Activated naive CD4-positive, alpha-beta T cell treated with anti-CD3 and anti-CD28 coated beads, Interleukin-2, amount 50 U/mL, for 72 hours (primary cell): Measurements from ENCODE around the gene EVPL. TPM values are rescaled to one million over a fixed set of nuclear protein-coding genes. Genes with fewer than 3 reads are reported as not detected.
"Not testable (repeated sequence)": the region's sequence is repeated elsewhere in the genome, so short reads cannot be mapped to it uniquely, and the experiment has no call there.

Experiments used
- ATAC-seq, 2 donors: fragments of 150-1000 bp; cut with Tn5 transposase; 2 replicates each; pipeline ENCODE4 v1.10.0; 2021; ENCODE audit warnings: mild to moderate bottlenecking in 2 of 2, moderate library complexity in 2 of 2
- DNase-seq, 2 donors: peaks; one replicate each; pipeline ENCODE4 v3.0.0; 2021 to 2022; ENCODE audit warnings: low spot score in 2 of 2
- H3K27ac Mint-ChIP-seq, 2 donors: one replicate each; pipeline ENCODE4 v1.8.0; 2022; ENCODE audit warnings: mild to moderate bottlenecking in 2 of 2, mixed read lengths in 2 of 2
- H3K36me3 Mint-ChIP-seq, 2 donors: one replicate each; pipeline ENCODE4 v1.8.0; 2022; ENCODE audit warnings: mixed read lengths in 2 of 2
- H3K9me3 Mint-ChIP-seq, 2 donors: one replicate each; pipeline ENCODE4 v1.8.0; 2022; ENCODE audit warnings: mixed read lengths in 2 of 2
- total RNA-seq, 2 donors: library from RNA; stranded (reverse); gene quantifications; one replicate each; pipeline ENCODE4 v1.2.3, GENCODE V29; 2022

Gene EVPL
- total RNA-seq, 2 donors from 2014 or later, result 0.34 to 1.5 TPM

DNA sequence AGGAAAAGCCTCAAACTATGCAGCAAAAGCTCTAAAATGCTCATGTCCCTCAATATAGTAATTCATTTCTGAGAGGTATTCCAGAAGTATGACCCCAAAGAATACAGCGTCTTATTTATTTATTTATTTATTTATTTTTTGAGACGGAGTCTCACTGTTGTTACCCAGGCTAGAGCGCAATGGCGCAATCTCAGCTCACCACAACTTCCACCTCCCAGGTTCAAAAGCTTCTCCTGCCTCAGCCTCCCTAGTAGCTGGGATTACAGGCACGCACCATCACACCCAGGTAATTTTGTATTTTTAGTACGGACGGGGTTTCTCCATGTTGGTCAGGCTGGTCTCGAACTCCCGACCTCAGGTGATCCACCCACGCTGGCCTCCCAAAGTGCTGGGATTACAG is 58.1 kb downstream of the EVPL start:
- not testable (repeated sequence) for H3K36me3 Mint-ChIP-seq, H3K9me3 Mint-ChIP-seq, DNase-seq, H3K27ac Mint-ChIP-seq, ATAC-seq

DNA sequence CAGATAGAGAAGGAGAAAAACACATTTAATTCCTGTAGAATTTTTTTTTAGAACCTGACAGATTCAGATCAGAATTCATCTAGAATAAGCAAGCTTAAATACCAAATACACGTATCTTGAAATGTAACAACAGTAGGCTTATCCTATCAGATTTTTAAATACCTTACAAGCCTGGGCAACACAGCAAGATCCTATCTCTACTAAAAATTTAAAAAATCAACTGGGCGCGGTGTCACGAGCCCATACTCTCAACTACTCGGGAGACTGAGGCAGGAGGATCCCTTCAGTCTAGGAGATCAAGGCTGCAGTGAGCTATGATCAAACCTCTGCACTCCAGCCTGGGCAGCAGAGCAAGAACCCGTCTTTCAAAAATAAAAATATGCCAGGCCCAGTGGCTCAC is 61.6 kb downstream of the EVPL start:
- no peak for ATAC-seq
- no peaks in the 10 kb centered on the region for H3K9me3 Mint-ChIP-seq
- no peaks in the 10 kb centered on the region for H3K36me3 Mint-ChIP-seq
- no peak for DNase-seq
- no peak overlapping the region for H3K27ac Mint-ChIP-seq

DNA sequence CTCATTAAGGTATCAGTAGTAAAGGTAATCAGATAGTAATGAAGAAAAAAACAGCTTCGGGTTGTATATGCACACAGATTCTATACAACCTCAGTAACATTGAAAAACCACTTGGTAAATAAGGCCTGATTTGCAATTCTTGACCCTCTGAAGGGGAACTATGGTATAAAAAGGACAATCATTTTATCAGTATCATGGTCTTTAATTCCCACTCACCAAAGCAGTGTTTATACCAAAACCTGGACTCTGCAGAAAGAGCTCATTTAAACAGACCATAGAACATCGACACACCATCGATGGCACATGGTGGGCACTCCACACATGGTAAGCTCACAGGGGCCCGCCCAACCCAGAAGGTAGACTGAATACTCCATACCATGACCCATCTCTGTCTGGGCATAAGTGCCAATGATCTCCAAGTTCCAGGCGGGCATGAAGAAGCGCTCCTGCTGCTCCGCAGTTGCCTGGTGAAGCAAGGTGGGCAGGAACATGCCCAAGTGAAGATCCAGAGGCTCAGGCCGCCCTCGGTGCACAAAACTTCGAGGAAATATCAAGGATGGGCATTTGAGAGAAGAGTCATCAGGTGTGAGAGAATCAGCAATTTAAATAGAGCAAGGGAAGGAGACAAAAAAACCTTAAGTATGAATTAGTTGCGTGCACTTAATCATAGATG is 67.1 kb downstream of the EVPL start:
- H3K36me3 Mint-ChIP-seq, result peaks cover 5 to 6% of the 10 kb centered on the region in 2 donors
- ATAC-seq (no peak), DNase-seq (no peak)
- no peak overlapping the region for H3K27ac Mint-ChIP-seq
- H3K9me3 Mint-ChIP-seq, result no peaks in the 10 kb centered on the region

DNA sequence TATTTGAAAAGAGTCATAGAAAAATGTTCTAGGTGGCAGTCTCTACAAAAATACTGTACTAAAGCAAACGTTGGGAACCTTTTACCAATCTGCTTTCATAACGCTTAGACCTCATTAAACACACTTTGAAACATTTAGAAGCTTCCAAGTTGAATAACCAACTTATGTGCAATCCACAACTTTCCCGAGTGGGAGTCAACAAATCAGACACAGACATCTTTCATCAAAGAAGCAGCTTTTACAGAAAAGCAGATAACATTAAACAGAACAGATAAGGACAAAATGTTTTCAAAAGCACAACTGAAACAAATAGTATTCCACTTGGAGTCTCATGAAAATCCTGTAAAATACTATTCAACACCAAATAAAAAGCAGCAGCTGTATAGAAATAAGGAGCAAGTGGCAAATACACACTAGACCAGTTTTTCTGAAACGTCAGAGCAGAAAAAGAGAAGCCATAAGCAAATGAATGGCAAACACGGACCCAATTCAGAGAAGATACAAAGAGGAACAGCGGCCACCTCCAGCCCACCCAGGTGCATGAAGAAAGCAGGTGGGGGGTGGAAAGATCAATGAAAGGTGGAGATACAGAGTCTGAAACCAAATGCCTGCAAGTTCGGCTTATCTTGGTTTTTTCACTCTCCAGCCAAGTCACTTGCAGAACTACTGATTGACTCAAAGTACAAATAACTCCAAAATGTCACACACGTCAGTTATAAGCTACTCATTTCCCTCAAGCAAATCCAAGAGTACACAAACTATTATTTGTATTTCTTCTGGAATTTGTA is 67.9 kb downstream of the EVPL start:
- ATAC-seq (no peak), DNase-seq (no peak)
- H3K36me3 Mint-ChIP-seq, result peaks cover 5 to 6% of the 10 kb centered on the region in 2 donors
- no peaks in the 10 kb centered on the region for H3K9me3 Mint-ChIP-seq
- H3K27ac Mint-ChIP-seq, result no peak overlapping the region

Other genes with a start within 250 kb of the EVPL start
- gene UNK, start 242.5 kb downstream of the EVPL start, total RNA-seq, result 10 to 100 TPM; 15.3 to 29.3 TPM
- 100 to 1,000 TPM; 128 to 143 TPM for gene UNC13D, start 182.9 kb downstream of the EVPL start, total RNA-seq
- gene WBP2, start 172.0 kb downstream of the EVPL start, total RNA-seq, result 100 to 1,000 TPM in 1 of 2 donors, 10 to 100 TPM in 1; 78.2 to 144 TPM
- gene TRIM47, start 148.7 kb downstream of the EVPL start, total RNA-seq, result 10 to 100 TPM; 11.5 to 26.2 TPM
- gene TRIM65, start 130.4 kb downstream of the EVPL start, total RNA-seq, result 10 to 100 TPM; 16.2 to 31.9 TPM
- 100 to 1,000 TPM; 101 to 105 TPM for gene MRPL38, start 122.4 kb downstream of the EVPL start, total RNA-seq
- gene FBF1, start 86.3 kb downstream of the EVPL start, total RNA-seq, result 10 to 100 TPM; 13.3 to 20.6 TPM
- 10 to 100 TPM; 31.3 to 42.1 TPM for gene ACOX1, start 48.1 kb downstream of the EVPL start, total RNA-seq
- 10 to 100 TPM; 13.4 to 20.5 TPM for gene TEN1, start 48.1 kb downstream of the EVPL start, total RNA-seq
- 1 to 10 TPM; 6.9 to 8.3 TPM for gene CDK3, start 26.5 kb downstream of the EVPL start, total RNA-seq
- gene SRP68, start 45.2 kb upstream of the EVPL start, total RNA-seq, result 100 to 1,000 TPM in 1 of 2 donors, 10 to 100 TPM in 1; 78.8 to 162 TPM
- gene GALR2, start 47.5 kb upstream of the EVPL start, total RNA-seq, result 10 to 100 TPM in 1 of 2 donors, 1 to 10 TPM in 1; 6.2 to 14.6 TPM
- 10 to 100 TPM in 1 of 2 donors, 1 to 10 TPM in 1; 6.8 to 15.7 TPM for gene ZACN, start 51.9 kb upstream of the EVPL start, total RNA-seq
- gene EXOC7, start 76.5 kb upstream of the EVPL start, total RNA-seq, result 10 to 100 TPM; 85.0 to 91.9 TPM
- under 1 TPM; 0.46 to 0.56 TPM for gene FOXJ1, start 113.9 kb upstream of the EVPL start, total RNA-seq
- 10 to 100 TPM; 22.0 to 35.1 TPM for gene RNF157, start 213.2 kb upstream of the EVPL start, total RNA-seq
- gene UBALD2, start 238.0 kb upstream of the EVPL start, total RNA-seq, result 100 to 1,000 TPM; 262 to 294 TPM